Liver (tissue), 3 donors: ENCODE results near the gene SEC14L5.

Experiments used
- ATF3 ChIP-seq: IDR thresholded peaks from 2 replicates; pipeline ENCODE4 v1.6.1; 2016; ENCODE audit warnings: antibody characterized with exemption
- CTCF ChIP-seq: fragments of 150-350 bp; IDR thresholded peaks from 2 replicates; pipeline ENCODE4 v1.5.1; 2017; ENCODE audit warnings: improper control_type of control experiment, low read depth, low read length; ENCODE audit not compliant: missing input control
- FOXA1 ChIP-seq: IDR thresholded peaks from 2 replicates; pipeline ENCODE4 v1.6.1; 2016; ENCODE audit warnings: antibody characterized with exemption
- GABPA ChIP-seq, 2 donors: IDR thresholded peaks in 1 of 2; conservative IDR thresholded peaks in 1 of 2; 2 replicates each; pipeline ENCODE4 v1.6.1; 2016; ENCODE audit warnings: antibody characterized with exemption in 2 of 2, mild to moderate bottlenecking in 1 of 2, moderate library complexity in 1 of 2
- HNF4A ChIP-seq, 2 donors: conservative IDR thresholded peaks; 2 replicates each; pipeline ENCODE4 v1.6.1; 2016; ENCODE audit warnings: antibody characterized with exemption in 2 of 2, mild to moderate bottlenecking in 2 of 2
- HNF4G ChIP-seq: IDR thresholded peaks from 2 replicates; pipeline ENCODE4 v1.6.1; 2016; ENCODE audit warnings: antibody characterized with exemption
- NR2F2 ChIP-seq: IDR thresholded peaks from 2 replicates; pipeline ENCODE4 v1.6.1; 2016; ENCODE audit warnings: antibody characterized with exemption
- RAD21 ChIP-seq, 2 donors: IDR thresholded peaks; 2 replicates each; pipeline ENCODE4 v1.6.1; 2016; ENCODE audit warnings: antibody characterized with exemption in 2 of 2, mild to moderate bottlenecking in 2 of 2
- REST ChIP-seq: IDR thresholded peaks from 2 replicates; pipeline ENCODE4 v1.6.1; 2016; ENCODE audit warnings: antibody characterized with exemption, mild to moderate bottlenecking
- SP1 ChIP-seq: IDR thresholded peaks from 2 replicates; pipeline ENCODE4 v1.6.1; 2018; ENCODE audit warnings: antibody characterized with exemption, mild to moderate bottlenecking
- TAF1 ChIP-seq: conservative IDR thresholded peaks from 2 replicates; pipeline ENCODE4 v1.6.1; 2016; ENCODE audit warnings: antibody characterized with exemption, mild to moderate bottlenecking
- YY1 ChIP-seq: IDR thresholded peaks from 2 replicates; pipeline ENCODE4 v1.6.1; 2016; ENCODE audit warnings: antibody characterized with exemption, mild to moderate bottlenecking
- ZBTB33 ChIP-seq: IDR thresholded peaks from 2 replicates; pipeline ENCODE4 v1.6.1; 2016; ENCODE audit warnings: antibody characterized with exemption
- TF ChIP-seq, protein P1 (sequence below): IDR thresholded peaks from 2 replicates; pipeline ENCODE4 v1.6.1; 2016; ENCODE audit warnings: antibody characterized with exemption
- donor health status: healthy.
- donor health status: healthy.

GRCh38 chr16:5001986-5002385, 43.9 kb downstream of the SEC14L5 start:
- TF ChIP-seq REST (no peak), CTCF (no peak), ATF3 (no peak), RAD21 (IDR thresholded peaks at IDR 0.05) (no peak), GABPA (IDR thresholded peaks at IDR 0.05 in 1 of 2, conservative IDR thresholded peaks at IDR 0.05 in 1 of 2) (no peak), HNF4A (conservative IDR thresholded peaks at IDR 0.05) (no peak), ZBTB33 (no peak), SP1 (no peak), TAF1 (no peak), FOXA1 (no peak), NR2F2 (no peak), HNF4G (no peak), YY1 (no peak)
- TF ChIP-seq, protein P1, sequence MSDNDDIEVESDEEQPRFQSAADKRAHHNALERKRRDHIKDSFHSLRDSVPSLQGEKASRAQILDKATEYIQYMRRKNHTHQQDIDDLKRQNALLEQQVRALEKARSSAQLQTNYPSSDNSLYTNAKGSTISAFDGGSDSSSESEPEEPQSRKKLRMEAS, result no peak
